SK-N-MC (cell line): ENCODE results near the gene ADAM33.

Source experiments
- EZH2 ChIP-seq: fragments of 200-600 bp; sonication (generic); IDR thresholded peaks from one replicate; pipeline ENCODE4 v1.6.1; 2017; ENCODE audit warnings: antibody characterized with exemption
- FOXP2 ChIP-seq: optimal IDR thresholded peaks from 2 replicates; pipeline ENCODE3; 2011; ENCODE audit warnings: mild to moderate bottlenecking, moderate library complexity; ENCODE audit not compliant: insufficient read depth; ENCODE audit errors: extremely low read length, control extremely low read depth
- POLR2AphosphoS5 ChIP-seq: IDR thresholded peaks from 2 replicates; pipeline ENCODE4 v1.6.1; 2012; ENCODE audit warnings: mild to moderate bottlenecking, low read depth, low read length, borderline replicate concordance

GRCh38 chr20:3678198-3678597 lies 3.6 kb downstream of the ADAM33 start:
- no peak for TF ChIP-seq EZH2
- no peak for TF ChIP-seq POLR2AphosphoS5
- no peak for TF ChIP-seq FOXP2
